WI38 (cell line): ENCODE results near the gene ITGA3.
"Not testable (repeated sequence)": the region's sequence is repeated elsewhere in the genome, so short reads cannot be mapped to it uniquely, and the experiment has no call there.

Experiments used
- H3K4me3 ChIP-seq: 2 replicates; pipeline ENCODE4 v1.5.1; 2011; ENCODE audit warnings: low read depth, mild to moderate bottlenecking, control low read depth, low read length
- CTCF ChIP-seq: IDR thresholded peaks from 2 replicates; pipeline ENCODE4 v1.5.1; 2012; ENCODE audit warnings: low read depth, mild to moderate bottlenecking, control low read depth, low read length

The ITGA3 gene

DNA sequence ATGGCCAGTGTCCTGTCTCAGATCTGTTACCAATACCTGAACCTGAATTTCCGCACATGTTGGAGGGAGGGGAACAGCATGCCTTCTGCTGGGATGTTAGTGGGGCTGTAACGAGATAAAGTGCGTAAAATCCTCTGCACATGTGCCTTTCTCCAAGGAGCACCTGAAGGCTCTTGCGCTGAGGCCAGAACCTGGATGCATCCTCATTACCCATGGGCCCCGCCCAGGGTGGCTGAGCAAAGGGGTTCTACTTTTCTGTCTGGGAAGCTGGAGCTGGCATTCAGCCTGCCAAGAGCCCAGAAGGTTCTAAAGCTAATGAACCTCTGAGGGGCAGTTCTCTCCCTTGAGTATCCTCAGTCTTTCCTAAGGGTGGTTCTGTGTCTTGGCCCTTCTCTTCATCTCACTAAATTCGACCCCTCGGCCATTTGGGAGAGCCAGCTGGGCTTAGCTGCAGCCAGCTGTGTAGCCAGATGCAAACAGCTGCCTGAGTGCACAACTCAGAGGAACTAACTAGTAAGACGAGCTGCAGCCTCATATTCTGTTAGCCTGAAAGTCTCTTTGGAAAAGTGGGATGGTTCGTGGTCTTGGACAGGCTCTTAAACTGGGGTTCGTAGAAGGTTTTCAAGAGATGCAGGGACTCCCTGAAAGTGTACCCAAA, 2.5 kb downstream of the ITGA3 start:
- TF ChIP-seq CTCF, result no peak
- H3K4me3 ChIP-seq, result peak overlapping the region; percentile 82

DNA sequence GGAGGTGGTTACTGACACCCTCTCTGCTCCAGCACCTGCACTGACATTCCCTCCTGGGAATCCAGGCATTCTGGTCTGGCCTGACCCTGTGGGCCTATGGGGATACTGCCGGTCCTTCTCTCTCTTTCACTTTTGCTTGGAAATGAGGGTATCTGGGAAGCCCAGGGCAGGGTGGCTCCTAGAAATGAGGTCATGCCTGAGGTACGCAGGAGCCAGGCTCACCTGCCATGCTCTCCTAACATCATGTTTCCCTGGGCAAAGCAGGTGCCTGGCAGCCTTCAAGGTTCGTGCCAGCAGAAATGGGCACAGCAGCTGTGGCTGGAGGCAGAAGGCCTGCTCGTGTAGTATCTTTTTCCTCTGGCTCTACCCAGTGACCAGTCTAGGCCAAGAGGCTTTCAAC, 3.3 kb downstream of the ITGA3 start:
- 0 out of 2 replicates have a peak overlapping the region, but pooled peaks have one; percentile 10 for H3K4me3 ChIP-seq
- TF ChIP-seq CTCF, result no peak

- 0 out of 2 replicates have a peak overlapping the region, but pooled peaks have one; percentile 10 for H3K4me3 ChIP-seq
- no peak for TF ChIP-seq CTCF
Measured at GRCh38 chr17:50059759-50060273, 3.9 kb downstream of the ITGA3 start.

DNA sequence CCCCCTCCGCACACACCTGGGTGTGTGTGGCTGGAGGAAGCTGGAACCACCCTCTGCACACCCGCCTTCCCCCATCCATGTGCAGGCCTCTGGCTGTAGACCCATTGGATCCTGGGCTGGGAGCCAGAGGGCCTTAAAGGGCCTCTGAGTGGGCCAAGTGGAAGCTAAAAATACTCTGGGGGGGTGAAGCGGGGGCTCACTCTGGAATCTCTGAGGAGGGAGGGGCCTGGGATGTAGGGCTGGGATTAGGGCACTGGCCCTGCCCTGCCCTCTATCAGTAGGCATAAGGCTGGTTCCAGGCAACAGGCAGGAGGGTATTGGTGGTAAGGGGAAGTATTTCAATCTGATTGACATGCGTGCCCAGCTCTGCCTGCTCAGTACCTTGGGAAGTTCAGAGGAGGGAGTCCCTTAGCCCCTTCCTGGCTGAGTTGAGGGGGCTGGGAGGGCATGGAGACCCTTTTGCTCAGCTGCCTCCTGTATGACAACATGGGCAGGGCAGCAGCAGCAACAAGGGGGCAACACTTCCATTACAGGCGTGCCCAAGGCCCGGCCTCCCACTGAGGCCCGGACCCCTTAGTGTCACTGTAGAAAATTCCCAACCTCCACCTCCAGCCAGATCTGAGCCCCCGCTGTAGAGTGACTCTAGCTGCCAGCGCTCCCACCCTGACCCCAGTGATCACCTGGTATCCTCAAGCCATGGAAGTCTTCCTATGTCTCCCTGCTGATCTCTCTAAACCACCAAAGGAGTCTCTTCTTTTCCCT, 5.2 kb downstream of the ITGA3 start:
- no peak for TF ChIP-seq CTCF
- no peak overlapping the region for H3K4me3 ChIP-seq

DNA sequence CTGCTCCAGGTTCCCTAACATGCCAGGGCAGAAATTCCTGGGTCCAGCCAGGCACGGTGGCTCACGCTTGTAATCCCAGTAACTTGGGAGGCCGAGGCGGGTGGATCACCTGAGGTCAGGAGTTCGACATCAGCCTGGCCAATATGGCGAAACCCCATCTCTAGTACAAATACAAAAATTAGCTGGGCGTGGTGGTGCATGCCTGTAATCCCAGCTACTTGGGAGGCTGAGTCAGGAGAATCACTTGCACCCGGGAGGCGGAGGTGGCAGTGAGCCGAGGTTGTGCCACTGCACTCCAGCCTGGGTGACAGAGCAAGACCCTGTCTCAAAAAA, 5.8 kb downstream of the ITGA3 start:
- not testable (repeated sequence) for H3K4me3 ChIP-seq

- 0 out of 2 replicates have a peak overlapping the region, but pooled peaks have one; percentile 8 for H3K4me3 ChIP-seq
- TF ChIP-seq CTCF, result no peak
Measured at GRCh38 chr17:50062293-50063243, 6.7 kb downstream of the ITGA3 start.

GRCh38 chr17:50063561-50064252, 7.8 kb downstream of the ITGA3 start:
- no peak overlapping the region for H3K4me3 ChIP-seq
- no peak for TF ChIP-seq CTCF
